DMS153 treated with DMSO at 0.1 percent for 48 hours (cell line): ENCODE measurements around the gene ZSCAN31.
A peak's percentile ranks its signal among the peaks of the same experiment; 100 is the strongest.
"Not testable (repeated sequence)": the region's sequence is repeated elsewhere in the genome, so short reads cannot be mapped to it uniquely, and the experiment has no call there.

ENCODE experiments used
- DNase-seq: peaks from one replicate; lab custom pipeline; 2025; ENCODE audit not compliant: unreplicated experiment; lab: John Stamatoyannopoulos, UW

ZSCAN31 gene

GRCh38 chr6:28335564-28336283 lies at the start of gene ZSCAN31:
Gene ZSCAN31, minus strand, starts transcription at chr6:28336148. Its CDS starts 6,465 bp downstream, at chr6:28329683.
- DNase-seq, result no peak

- DNase-seq, result no peak
These were observed 48.2 kb upstream of the ZSCAN31 start for GRCh38 chr6:28384143-28384533.

- peak; percentile 83 for DNase-seq
These were observed 47.5 kb upstream of the ZSCAN31 start for GRCh38 chr6:28383235-28384142.

- no peak for DNase-seq
These were observed 44.4 kb upstream of the ZSCAN31 start for GRCh38 chr6:28380381-28380780.

- DNase-seq, result no peak
These were observed 42.7 kb upstream of the ZSCAN31 start for GRCh38 chr6:28378644-28379043.

- no peak for DNase-seq
These were observed 41.9 kb upstream of the ZSCAN31 start for GRCh38 chr6:28377879-28378278.

GRCh38 chr6:28373925-28374324 lies 38.0 kb upstream of the ZSCAN31 start:
- no peak for DNase-seq

- DNase-seq, result no peak
These were observed 35.9 kb upstream of the ZSCAN31 start for GRCh38 chr6:28371706-28372451.

- DNase-seq, result no peak
These were observed 35.3 kb upstream of the ZSCAN31 start for GRCh38 chr6:28371280-28371679.

GRCh38 chr6:28370440-28370839 lies 34.5 kb upstream of the ZSCAN31 start:
- DNase-seq, result no peak

GRCh38 chr6:28369463-28369862 lies 33.5 kb upstream of the ZSCAN31 start:
- no peak for DNase-seq

- no peak for DNase-seq
These were observed 32.6 kb upstream of the ZSCAN31 start for GRCh38 chr6:28368522-28368921.

GRCh38 chr6:28365590-28365989 lies 29.6 kb upstream of the ZSCAN31 start:
- DNase-seq, result not testable (repeated sequence)

- no peak for DNase-seq
These were observed 25.0 kb upstream of the ZSCAN31 start for GRCh38 chr6:28360961-28361360.

- not testable (repeated sequence) for DNase-seq
These were observed 23.6 kb upstream of the ZSCAN31 start for GRCh38 chr6:28359562-28359961.

- DNase-seq, result no peak
These were observed 21.1 kb upstream of the ZSCAN31 start for GRCh38 chr6:28357036-28357435.

GRCh38 chr6:28356666-28357020 lies 20.7 kb upstream of the ZSCAN31 start:
- no peak for DNase-seq

GRCh38 chr6:28355743-28356665 lies 20.1 kb upstream of the ZSCAN31 start:
- DNase-seq, result peak; percentile 83

- no peak for DNase-seq
These were observed 19.0 kb upstream of the ZSCAN31 start for GRCh38 chr6:28354688-28355554.
